Testis (tissue), 5 donors: ENCODE results near the gene PTPN5. TPM values are rescaled to one million over a fixed set of nuclear protein-coding genes. Genes with fewer than 3 reads are reported as not detected.
"Not testable (repeated sequence)": the region's sequence is repeated elsewhere in the genome, so short reads cannot be mapped to it uniquely, and the experiment has no call there.

Experiments used
- DNase-seq: peaks from one replicate; pipeline ENCODE4 v3.0.0-alpha.2; 2019
- H3K27ac ChIP-seq, 2 donors: fragments of 200-600 bp; sonication (generic); one replicate each; pipeline ENCODE4 v1.5.1; 2019
- H3K27me3 ChIP-seq: fragments of 200-600 bp; sonication (generic); one replicate; pipeline ENCODE4 v1.5.1; 2019
- H3K36me3 ChIP-seq: fragments of 200-600 bp; sonication (generic); one replicate; pipeline ENCODE4 v1.5.1; 2017; ENCODE audit warnings: low read depth; ENCODE audit errors: missing control alignments
- H3K4me1 ChIP-seq: fragments of 200-600 bp; sonication (generic); one replicate; pipeline ENCODE4 v1.5.1; 2019
- H3K4me3 ChIP-seq, 2 donors: fragments of 200-600 bp; sonication (generic); one replicate each; pipeline ENCODE4 v1.5.1; 2017 to 2019
- H3K9me3 ChIP-seq: fragments of 200-600 bp; sonication (generic); one replicate; pipeline ENCODE4 v1.5.1; 2017
- POLR2A ChIP-seq: fragments of 450-650 bp; IDR thresholded peaks from one replicate; pipeline ENCODE4 v1.6.1; 2017; ENCODE audit warnings: antibody characterized with exemption, mild to moderate bottlenecking, moderate library complexity
- WGBS, 2 donors: methylation state at CpG; one replicate each; pipeline ENCODE4 v1.1.5; 2018; 5-methylcytosine and 5-hydroxymethylcytosine counted together
- intact Hi-C: fragments of 100-400 bp; cut with DNase I; formaldehyde crosslinking; loops from one replicate; pipeline ENCODE4 v1.15.1; 2023; ENCODE audit warnings: low total_unique reads
- long read RNA-seq, 2 donors: transcript quantifications; one replicate each; lab custom pipeline, GENCODE V29; 2026
- polyA plus RNA-seq: library from polyadenylated mRNA; stranded (reverse); fragments of 350-450 nt; fragmentation: Illumina TruSeq; extraction: RNeasy Lipid Tissue Mini Kit (QIAGEN cat#74804); gene quantifications from one replicate; pipeline ENCODE4 v1.2.3, GENCODE V29; 2014; ENCODE audit warnings: low read depth, low replicate concordance; ENCODE audit not compliant: insufficient read depth
- total RNA-seq, 2 donors: library from RNA; depleted of rRNA; stranded (reverse); fragments of >200 nt; gene quantifications; one replicate each; pipeline ENCODE4 v1.2.3, GENCODE V29; 2016
- TF ChIP-seq, protein P1 (sequence below), 3 experiments: fragments of 450-650 bp in 2 of 3; fragments of 200-600 bp in 1 of 3; sonication (generic) in 1 of 3; IDR thresholded peaks; one replicate each; pipeline ENCODE4 v1.5.1; 2016 to 2019; ENCODE audit warnings: antibody characterized with exemption in 3 of 3, mild to moderate bottlenecking in 2 of 3, moderate library complexity in 1 of 3

PTPN5 gene
- total RNA-seq (10 to 100 TPM in 1 of 2 donors, 1 to 10 TPM in 1; 7.8 to 10.2 TPM), polyA plus RNA-seq (4.4 TPM)
- long read RNA-seq, donor 1, partial matches to known transcripts, result 0 of 1 reads
- long read RNA-seq, donor 1, other reads (novel, unspliced or antisense), result 0 of 1 reads
- long read RNA-seq, donor 2, partial matches to known transcripts, result 0 of 2 reads
- long read RNA-seq, donor 2, other reads (novel, unspliced or antisense), result 0 of 2 reads

DNA sequence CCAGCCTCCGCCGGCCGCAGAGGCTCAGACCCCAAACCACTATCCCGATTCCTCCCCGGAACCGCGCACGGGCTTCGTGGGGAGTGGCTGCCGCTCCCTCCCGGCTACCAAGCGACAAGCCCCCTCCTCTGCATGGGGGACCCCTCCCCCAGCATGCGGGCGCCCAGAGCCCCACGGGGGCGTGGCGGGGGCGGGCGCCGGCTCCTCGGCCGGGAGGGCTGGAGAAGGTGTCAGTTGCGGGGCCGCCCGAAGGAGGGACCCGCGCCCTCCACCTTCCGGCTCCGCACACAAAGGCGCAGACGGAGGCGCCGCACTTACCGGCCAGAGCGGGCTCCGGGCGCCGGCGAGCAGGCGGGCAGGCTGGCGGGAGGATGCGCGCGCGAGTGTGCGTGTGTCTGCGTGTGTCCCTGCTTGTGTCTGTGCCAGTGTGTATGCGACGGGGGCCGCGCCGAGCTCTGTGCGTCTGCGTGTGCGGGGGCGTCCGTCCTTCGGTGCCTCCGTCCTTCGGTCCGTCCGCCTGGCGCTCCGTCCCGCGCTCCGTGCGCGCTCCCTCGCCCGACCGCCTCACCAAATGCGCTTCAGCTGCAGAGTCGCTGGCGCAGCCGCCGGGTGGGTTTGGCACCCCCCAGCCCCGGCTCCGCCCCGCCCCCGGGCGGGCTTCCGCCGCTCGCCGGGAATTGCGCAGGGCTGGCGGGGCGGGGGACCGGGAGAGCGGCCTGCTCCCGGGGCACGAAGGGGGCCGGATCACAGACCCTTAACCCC lies at the start of gene PTPN5:
Gene PTPN5, minus strand, starts transcription at position 592 of the 762 bp plus-strand sequence. CDS start 19,840 bp downstream, outside the sequence.
- DNase-seq, result peak; percentile 42
- Histone ChIP-seq H3K4me3 (peak within 1 kb of the TSS; percentile 44 to 66), H3K9me3 (no peaks in the 10 kb centered on the region)

GRCh38 chr11:18836417-18836816 lies 44.8 kb upstream of the PTPN5 start:
- 67 to 68% methylated on average over 1 to 2 of the region's 2 CpGs for WGBS, 2 donors
- no peaks in the 10 kb centered on the region for H3K27me3 ChIP-seq
- no peaks in the 10 kb centered on the region for H3K4me1 ChIP-seq
- H3K36me3 ChIP-seq, result no peaks in the 10 kb centered on the region
- H3K27ac ChIP-seq, result no peak overlapping the region
- H3K4me3 ChIP-seq, result no peak overlapping the region
- TF ChIP-seq, protein P1, sequence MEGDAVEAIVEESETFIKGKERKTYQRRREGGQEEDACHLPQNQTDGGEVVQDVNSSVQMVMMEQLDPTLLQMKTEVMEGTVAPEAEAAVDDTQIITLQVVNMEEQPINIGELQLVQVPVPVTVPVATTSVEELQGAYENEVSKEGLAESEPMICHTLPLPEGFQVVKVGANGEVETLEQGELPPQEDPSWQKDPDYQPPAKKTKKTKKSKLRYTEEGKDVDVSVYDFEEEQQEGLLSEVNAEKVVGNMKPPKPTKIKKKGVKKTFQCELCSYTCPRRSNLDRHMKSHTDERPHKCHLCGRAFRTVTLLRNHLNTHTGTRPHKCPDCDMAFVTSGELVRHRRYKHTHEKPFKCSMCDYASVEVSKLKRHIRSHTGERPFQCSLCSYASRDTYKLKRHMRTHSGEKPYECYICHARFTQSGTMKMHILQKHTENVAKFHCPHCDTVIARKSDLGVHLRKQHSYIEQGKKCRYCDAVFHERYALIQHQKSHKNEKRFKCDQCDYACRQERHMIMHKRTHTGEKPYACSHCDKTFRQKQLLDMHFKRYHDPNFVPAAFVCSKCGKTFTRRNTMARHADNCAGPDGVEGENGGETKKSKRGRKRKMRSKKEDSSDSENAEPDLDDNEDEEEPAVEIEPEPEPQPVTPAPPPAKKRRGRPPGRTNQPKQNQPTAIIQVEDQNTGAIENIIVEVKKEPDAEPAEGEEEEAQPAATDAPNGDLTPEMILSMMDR (IDR thresholded peaks at IDR 0.05), result no peak
- TF ChIP-seq POLR2A, result no peak
- no peak for DNase-seq
- intact Hi-C loops, result no loop called here
- no peaks in the 10 kb centered on the region for H3K9me3 ChIP-seq

More for the DNA sequence above, at the start of gene PTPN5:
- intact Hi-C loops, result no loop called here
- Histone ChIP-seq H3K27ac (peak within 1 kb of the TSS; percentile 11 to 30), H3K36me3 (no peaks in the 10 kb centered on the region), H3K4me1 (no peaks in the 10 kb centered on the region), H3K27me3 (no peaks in the 10 kb centered on the region)
- TF ChIP-seq, protein P1 (IDR thresholded peaks at IDR 0.05), result no peak
- TF ChIP-seq POLR2A, result no peak
- 0 to 3% methylated on average over 8 to 52 of the region's 94 CpGs for WGBS, 2 donors

DNA sequence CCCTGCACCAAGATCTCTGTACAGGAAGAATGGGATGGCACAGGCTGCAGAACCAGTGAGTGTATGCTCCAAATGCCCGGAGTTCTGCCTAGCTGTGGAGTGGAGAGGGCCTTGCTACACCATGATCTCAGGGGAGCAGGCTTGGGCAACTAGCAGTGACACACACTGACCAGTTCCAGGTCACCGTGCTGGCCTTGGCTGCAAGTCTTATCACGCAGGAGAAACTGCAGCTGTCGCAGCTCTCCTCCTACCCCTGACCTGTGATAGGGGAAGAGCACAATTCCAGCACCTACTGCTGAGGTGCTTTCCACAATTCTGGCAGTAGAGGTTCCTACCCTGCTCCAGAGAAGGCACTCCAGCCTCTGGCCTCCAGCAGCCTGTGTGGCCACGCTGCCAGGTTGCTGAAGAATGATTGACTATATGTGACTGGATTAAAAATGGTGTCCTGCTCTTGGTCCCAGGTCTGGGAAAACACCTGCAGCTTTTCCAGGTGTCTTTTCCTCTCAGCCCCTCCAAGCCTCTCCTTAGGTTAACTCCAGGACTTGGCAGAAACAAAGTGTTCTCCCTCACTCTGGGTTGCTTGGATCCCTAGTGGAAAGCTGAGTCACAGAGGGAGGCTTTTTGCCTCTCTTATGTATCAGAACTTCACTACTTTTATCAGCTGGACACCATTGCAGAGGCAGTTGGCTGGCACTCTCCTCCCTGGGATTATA lies 43.3 kb upstream of the PTPN5 start:
- Histone ChIP-seq H3K9me3 (no peaks in the 10 kb centered on the region), H3K4me1 (no peaks in the 10 kb centered on the region), H3K27ac (no peak overlapping the region), H3K36me3 (no peaks in the 10 kb centered on the region), H3K4me3 (no peak overlapping the region), H3K27me3 (no peaks in the 10 kb centered on the region)
- WGBS, 2 donors, result 57 to 63% methylated on average over 5 of the region's 5 CpGs
- intact Hi-C loops, result no loop called here
- DNase-seq, result no peak
- TF ChIP-seq, protein P1 (IDR thresholded peaks at IDR 0.05), result no peak
- TF ChIP-seq POLR2A, result no peak

DNA sequence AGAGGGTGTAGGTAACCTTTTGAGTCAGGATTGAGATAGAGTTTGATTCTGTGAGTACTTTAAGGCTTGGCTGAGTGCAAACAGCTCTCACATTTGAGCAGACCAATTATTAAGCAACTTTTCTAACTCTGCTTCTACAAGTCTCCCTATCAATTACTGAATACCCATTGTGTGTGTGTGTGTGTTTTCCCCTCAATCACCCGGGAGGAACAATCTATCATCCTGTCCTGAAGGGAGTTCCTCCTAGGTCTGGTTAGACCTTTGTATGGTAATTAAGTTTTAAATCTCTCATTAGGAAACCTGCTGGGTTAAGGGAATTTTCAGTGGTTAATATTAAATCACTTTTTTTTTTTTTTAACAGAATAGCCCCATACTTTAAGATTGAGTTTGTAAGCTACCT lies 28.6 kb upstream of the PTPN5 start:
- DNase-seq, H3K4me1 ChIP-seq, H3K36me3 ChIP-seq, H3K27ac ChIP-seq, H3K9me3 ChIP-seq, H3K27me3 ChIP-seq, intact Hi-C loops, H3K4me3 ChIP-seq: not testable (repeated sequence)
- WGBS, 2 donors, result 29 to 37% methylated on average over 1 of the region's 1 CpG
